ENCODE results near the gene ACLY.

DNA sequence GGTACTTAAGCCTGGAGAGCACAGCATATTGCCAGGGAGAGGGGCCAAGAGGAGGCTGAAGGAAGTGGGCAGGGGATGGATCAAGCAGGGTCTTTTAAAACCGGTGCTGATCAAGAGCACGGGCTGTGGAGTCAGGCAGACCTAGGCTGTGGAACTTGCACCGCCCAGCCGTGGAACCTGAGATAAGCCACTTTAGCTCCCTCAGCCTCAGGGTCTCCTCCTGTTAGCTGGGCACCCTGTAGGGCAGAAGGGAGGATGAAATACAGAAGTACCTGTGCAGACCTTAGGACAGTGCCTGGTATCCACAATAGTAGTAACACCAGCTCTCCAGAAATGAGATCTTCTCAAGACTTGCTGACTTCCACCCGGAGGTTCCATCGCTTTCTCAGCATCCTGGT, 20.9 kb upstream of the ACLY start:
- TF ChIP-seq CTCF (tag by site-specific recombination; IDR thresholded peaks at IDR 0.05) (no peak), MZF1 (tag by site-specific recombination; IDR thresholded peaks at IDR 0.05; ENCODE audit: borderline replicate concordance) (no peak), ZNF621 (tag by site-specific recombination; IDR thresholded peaks at IDR 0.05) (no peak), ZNF513 (tag by site-specific recombination; IDR thresholded peaks at IDR 0.05) (no peak)
- TF ChIP-seq, protein P1, sequence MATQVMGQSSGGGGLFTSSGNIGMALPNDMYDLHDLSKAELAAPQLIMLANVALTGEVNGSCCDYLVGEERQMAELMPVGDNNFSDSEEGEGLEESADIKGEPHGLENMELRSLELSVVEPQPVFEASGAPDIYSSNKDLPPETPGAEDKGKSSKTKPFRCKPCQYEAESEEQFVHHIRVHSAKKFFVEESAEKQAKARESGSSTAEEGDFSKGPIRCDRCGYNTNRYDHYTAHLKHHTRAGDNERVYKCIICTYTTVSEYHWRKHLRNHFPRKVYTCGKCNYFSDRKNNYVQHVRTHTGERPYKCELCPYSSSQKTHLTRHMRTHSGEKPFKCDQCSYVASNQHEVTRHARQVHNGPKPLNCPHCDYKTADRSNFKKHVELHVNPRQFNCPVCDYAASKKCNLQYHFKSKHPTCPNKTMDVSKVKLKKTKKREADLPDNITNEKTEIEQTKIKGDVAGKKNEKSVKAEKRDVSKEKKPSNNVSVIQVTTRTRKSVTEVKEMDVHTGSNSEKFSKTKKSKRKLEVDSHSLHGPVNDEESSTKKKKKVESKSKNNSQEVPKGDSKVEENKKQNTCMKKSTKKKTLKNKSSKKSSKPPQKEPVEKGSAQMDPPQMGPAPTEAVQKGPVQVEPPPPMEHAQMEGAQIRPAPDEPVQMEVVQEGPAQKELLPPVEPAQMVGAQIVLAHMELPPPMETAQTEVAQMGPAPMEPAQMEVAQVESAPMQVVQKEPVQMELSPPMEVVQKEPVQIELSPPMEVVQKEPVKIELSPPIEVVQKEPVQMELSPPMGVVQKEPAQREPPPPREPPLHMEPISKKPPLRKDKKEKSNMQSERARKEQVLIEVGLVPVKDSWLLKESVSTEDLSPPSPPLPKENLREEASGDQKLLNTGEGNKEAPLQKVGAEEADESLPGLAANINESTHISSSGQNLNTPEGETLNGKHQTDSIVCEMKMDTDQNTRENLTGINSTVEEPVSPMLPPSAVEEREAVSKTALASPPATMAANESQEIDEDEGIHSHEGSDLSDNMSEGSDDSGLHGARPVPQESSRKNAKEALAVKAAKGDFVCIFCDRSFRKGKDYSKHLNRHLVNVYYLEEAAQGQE (tag by site-specific recombination; IDR thresholded peaks at IDR 0.05), result no peak

Measured in HEK293 (cell line).